HepG2 (cell line): ENCODE data around the gene LDLRAP1. TPM values are rescaled to one million over a fixed set of nuclear protein-coding genes. Genes with fewer than 3 reads are reported as not detected.

ENCODE experiments used
- AFF4 ChIP-seq: sonication (generic); formaldehyde crosslinking; IDR thresholded peaks from 2 replicates; pipeline ENCODE4 v1.4.0; 2020; ENCODE audit warnings: missing genetic modification reagents
- AKAP8 ChIP-seq: sonication (generic); formaldehyde crosslinking; IDR thresholded peaks from 2 replicates; pipeline ENCODE4 v1.5.1; 2020; ENCODE audit warnings: mild to moderate bottlenecking, missing genetic modification reagents
- FOXP4 ChIP-seq: sonication (generic); formaldehyde crosslinking; IDR thresholded peaks from 2 replicates; pipeline ENCODE4 v1.4.0; 2020; ENCODE audit warnings: missing genetic modification reagents
- KDM2A ChIP-seq: sonication (generic); formaldehyde crosslinking; IDR thresholded peaks from 2 replicates; pipeline ENCODE4 v1.4.0; 2020; ENCODE audit warnings: low read depth, missing genetic modification reagents, borderline replicate concordance
- SKIL ChIP-seq: sonication (generic); formaldehyde crosslinking; IDR thresholded peaks from 2 replicates; pipeline ENCODE4 v1.8.0; 2022; ENCODE audit warnings: missing genetic modification reagents, mild to moderate bottlenecking, moderate library complexity, borderline replicate concordance
- TFE3 ChIP-seq: IDR thresholded peaks from 2 replicates; pipeline ENCODE4 v1.6.1; 2016
- ZNF557 ChIP-seq: sonication (generic); formaldehyde crosslinking; IDR thresholded peaks from 2 replicates; pipeline ENCODE4 v1.4.0; 2020; ENCODE audit warnings: missing genetic modification reagents
- ZNF780A ChIP-seq: sonication (generic); formaldehyde crosslinking; IDR thresholded peaks from 2 replicates; pipeline ENCODE4 v1.8.0; 2022; ENCODE audit warnings: mild to moderate bottlenecking, missing genetic modification reagents, moderate library complexity
- ZSCAN31 ChIP-seq: sonication (generic); formaldehyde crosslinking; IDR thresholded peaks from 2 replicates; pipeline ENCODE4 v1.5.0; 2020; ENCODE audit warnings: low read depth, mild to moderate bottlenecking, missing genetic modification reagents
- polyA plus RNA-seq, 8 experiments: library from polyadenylated mRNA; depleted of rRNA in 3 of 8; stranded (reverse) in 7 of 8; unstranded in 1 of 8; fragments of >200 nt; fragmentation: Illumina TruSeq in 4 of 8; extraction: Trizol in 4 of 8; gene quantifications; 2 replicates each; pipeline versions ENCODE4 v1.2.1 to v1.2.3, GENCODE V29; 2011 to 2016; ENCODE audit warnings: low read depth in 4 of 8, missing spikeins in 1 of 8, mixed read lengths in 1 of 8; ENCODE audit not compliant: insufficient read depth in 1 of 8
- total RNA-seq, 5 experiments: library from RNA; depleted of rRNA; stranded (reverse); fragments of >200 nt; fragmentation: Illumina TruSeq; extraction: Trizol; gene quantifications; 2 replicates each; pipeline ENCODE4 v1.2.3, GENCODE V29; 2016; ENCODE audit warnings: low read depth in 1 of 5
- TF ChIP-seq, protein P1 (sequence below): sonication (generic); formaldehyde crosslinking; IDR thresholded peaks from 2 replicates; pipeline ENCODE4 v1.5.0; 2020; ENCODE audit warnings: mild to moderate bottlenecking, missing genetic modification reagents, borderline replicate concordance

LDLRAP1 gene
- total and polyA plus RNA-seq, 2 of the 13 experiments (the other 11 are each of a cell fraction or from before 2014, with no cell fraction given) = 7.2 to 12.1 TPM

DNA sequence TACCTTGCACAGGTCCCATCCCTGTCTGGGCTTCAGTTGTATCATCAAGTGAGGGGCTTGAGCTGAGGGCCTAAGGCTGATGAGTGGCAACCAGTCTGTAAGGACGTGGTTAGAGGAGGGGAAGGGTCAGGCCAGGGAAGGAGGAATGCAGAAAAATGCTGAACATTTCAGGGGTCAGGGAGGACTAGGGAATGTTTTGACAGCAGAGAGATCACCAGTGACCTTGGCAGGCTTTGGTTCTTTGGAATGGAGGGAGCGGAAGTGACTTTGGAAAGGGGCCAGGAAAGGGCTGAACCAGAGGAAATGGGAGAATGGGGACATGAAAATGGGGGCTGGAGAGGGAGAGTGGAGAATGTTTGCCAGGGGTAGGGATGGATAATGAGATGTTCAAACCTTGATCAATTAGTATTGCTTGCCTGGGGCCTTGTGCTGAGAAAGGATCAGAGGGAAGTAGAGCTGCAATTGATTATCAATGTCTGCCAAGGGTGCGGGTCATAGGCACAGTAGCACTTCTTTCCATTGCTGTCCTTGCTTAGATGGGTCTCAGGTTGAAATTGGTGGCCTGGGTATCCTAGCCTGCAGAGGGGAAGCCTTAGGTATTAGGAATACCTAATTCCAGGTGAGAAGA is 7.4 kb downstream of the LDLRAP1 start (continued):
- TF ChIP-seq ZNF780A (CRISPR knock-in tag) = no peak
- TF ChIP-seq TFE3 (CRISPR knock-in tag) = no peak
- TF ChIP-seq FOXP4 (CRISPR knock-in tag) = no peak
- TF ChIP-seq SKIL (CRISPR knock-in tag) = no peak
- TF ChIP-seq KDM2A = no peak
- TF ChIP-seq ZSCAN31 = 0 out of 2 replicates have a peak, but pooled peaks have one; percentile 18
- no peak for TF ChIP-seq ZNF557 (CRISPR knock-in tag)
- no peak for TF ChIP-seq AFF4 (CRISPR knock-in tag)
- TF ChIP-seq, protein P1, sequence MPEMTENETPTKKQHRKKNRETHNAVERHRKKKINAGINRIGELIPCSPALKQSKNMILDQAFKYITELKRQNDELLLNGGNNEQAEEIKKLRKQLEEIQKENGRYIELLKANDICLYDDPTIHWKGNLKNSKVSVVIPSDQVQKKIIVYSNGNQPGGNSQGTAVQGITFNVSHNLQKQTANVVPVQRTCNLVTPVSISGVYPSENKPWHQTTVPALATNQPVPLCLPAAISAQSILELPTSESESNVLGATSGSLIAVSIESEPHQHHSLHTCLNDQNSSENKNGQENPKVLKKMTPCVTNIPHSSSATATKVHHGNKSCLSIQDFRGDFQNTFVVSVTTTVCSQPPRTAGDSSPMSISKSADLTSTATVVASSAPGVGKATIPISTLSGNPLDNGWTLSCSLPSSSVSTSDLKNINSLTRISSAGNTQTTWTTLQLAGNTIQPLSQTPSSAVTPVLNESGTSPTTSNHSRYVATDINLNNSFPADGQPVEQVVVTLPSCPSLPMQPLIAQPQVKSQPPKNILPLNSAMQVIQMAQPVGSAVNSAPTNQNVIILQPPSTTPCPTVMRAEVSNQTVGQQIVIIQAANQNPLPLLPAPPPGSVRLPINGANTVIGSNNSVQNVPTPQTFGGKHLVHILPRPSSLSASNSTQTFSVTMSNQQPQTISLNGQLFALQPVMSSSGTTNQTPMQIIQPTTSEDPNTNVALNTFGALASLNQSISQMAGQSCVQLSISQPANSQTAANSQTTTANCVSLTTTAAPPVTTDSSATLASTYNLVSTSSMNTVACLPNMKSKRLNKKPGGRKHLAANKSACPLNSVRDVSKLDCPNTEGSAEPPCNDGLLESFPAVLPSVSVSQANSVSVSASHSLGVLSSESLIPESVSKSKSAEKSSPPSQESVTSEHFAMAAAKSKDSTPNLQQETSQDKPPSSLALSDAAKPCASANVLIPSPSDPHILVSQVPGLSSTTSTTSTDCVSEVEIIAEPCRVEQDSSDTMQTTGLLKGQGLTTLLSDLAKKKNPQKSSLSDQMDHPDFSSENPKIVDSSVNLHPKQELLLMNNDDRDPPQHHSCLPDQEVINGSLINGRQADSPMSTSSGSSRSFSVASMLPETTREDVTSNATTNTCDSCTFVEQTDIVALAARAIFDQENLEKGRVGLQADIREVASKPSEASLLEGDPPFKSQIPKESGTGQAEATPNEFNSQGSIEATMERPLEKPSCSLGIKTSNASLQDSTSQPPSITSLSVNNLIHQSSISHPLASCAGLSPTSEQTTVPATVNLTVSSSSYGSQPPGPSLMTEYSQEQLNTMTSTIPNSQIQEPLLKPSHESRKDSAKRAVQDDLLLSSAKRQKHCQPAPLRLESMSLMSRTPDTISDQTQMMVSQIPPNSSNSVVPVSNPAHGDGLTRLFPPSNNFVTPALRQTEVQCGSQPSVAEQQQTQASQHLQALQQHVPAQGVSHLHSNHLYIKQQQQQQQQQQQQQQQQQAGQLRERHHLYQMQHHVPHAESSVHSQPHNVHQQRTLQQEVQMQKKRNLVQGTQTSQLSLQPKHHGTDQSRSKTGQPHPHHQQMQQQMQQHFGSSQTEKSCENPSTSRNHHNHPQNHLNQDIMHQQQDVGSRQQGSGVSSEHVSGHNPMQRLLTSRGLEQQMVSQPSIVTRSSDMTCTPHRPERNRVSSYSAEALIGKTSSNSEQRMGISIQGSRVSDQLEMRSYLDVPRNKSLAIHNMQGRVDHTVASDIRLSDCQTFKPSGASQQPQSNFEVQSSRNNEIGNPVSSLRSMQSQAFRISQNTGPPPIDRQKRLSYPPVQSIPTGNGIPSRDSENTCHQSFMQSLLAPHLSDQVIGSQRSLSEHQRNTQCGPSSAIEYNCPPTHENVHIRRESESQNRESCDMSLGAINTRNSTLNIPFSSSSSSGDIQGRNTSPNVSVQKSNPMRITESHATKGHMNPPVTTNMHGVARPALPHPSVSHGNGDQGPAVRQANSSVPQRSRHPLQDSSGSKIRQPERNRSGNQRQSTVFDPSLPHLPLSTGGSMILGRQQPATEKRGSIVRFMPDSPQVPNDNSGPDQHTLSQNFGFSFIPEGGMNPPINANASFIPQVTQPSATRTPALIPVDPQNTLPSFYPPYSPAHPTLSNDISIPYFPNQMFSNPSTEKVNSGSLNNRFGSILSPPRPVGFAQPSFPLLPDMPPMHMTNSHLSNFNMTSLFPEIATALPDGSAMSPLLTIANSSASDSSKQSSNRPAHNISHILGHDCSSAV = no peak
- TF ChIP-seq AKAP8 (CRISPR knock-in tag) = no peak
